Heart left ventricle (tissue), 13 donors: Measurements from ENCODE around the gene GPR183.

Experiments
- POLR2A ChIP-seq, 2 donors: fragments of 450-650 bp; IDR thresholded peaks; one replicate each; pipeline ENCODE4 v1.6.1; 2017; ENCODE audit warnings: antibody characterized with exemption in 2 of 2, mild to moderate bottlenecking in 2 of 2, moderate library complexity in 2 of 2
- TF ChIP-seq, protein P1 (sequence below), 12 donors: fragments of 200-600 bp; sonication (generic) in 4 of 12; IDR thresholded peaks; one replicate each; pipeline versions ENCODE4 v1.5.0 to v1.8.0; 2018 to 2022; ENCODE audit warnings: antibody characterized with exemption in 12 of 12, mild to moderate bottlenecking in 5 of 12
- donor health status: ischemic (EF 13 %, LVEDD 7.1; RV severe dilation, severe dysfunction).
- donor health status: DM: no; HTN: yes; CAD: no.
- donor health status: DM: no; HTN: no; CAD: no.
- donor health status: ischemic (EF 25% LVEDD 6.9; RV normal size, moderate dysfunction).
- donor health status: ischemic (EF 25% LVEDD 5.7; RV mildly dilated, moderate dysfunction).
- donor health status: ischemic (EF 35%, LVEDD 5.7; RV mildly dilated, moderate dysfunction).
- donor health status: nonischemic (EF 11% LVEDD 7.7; RV severe dilation, severe dysfunction).
- donor health status: DM: yes; HTN: yes; CAD: no.
- donor health status: PGD.
- donor health status: ischemic (EF 29% LVEDD 5.4; RV normal size, mild dysfunction).
- donor health status: nonischemic (EF 23%, LVEDD 6.1; RV moderate dilation, normal function).

DNA sequence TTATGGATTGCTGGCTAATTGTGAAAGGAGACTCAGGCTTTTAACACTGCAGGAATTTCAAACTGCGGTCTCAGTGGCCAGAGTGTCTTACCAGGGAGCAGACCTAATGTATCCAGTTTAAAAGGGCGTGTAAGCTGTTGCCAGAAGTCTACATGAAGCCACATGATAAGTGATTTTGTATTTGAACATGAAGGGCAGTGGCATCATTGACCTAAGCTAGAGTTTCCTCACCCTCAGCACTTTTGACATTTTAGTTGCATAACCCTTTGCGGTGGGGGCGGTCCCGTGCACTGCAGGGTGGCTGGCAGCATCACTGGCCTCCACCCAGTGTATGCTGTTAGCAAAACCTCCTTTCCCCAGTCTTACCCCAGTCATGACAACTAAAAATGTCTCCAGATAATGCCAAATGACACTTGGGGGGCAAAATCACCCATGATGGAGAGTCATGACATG is 25.4 kb downstream of the GPR183 start:
- TF ChIP-seq, protein P1, sequence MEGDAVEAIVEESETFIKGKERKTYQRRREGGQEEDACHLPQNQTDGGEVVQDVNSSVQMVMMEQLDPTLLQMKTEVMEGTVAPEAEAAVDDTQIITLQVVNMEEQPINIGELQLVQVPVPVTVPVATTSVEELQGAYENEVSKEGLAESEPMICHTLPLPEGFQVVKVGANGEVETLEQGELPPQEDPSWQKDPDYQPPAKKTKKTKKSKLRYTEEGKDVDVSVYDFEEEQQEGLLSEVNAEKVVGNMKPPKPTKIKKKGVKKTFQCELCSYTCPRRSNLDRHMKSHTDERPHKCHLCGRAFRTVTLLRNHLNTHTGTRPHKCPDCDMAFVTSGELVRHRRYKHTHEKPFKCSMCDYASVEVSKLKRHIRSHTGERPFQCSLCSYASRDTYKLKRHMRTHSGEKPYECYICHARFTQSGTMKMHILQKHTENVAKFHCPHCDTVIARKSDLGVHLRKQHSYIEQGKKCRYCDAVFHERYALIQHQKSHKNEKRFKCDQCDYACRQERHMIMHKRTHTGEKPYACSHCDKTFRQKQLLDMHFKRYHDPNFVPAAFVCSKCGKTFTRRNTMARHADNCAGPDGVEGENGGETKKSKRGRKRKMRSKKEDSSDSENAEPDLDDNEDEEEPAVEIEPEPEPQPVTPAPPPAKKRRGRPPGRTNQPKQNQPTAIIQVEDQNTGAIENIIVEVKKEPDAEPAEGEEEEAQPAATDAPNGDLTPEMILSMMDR (IDR thresholded peaks at IDR 0.05) = no peak
- TF ChIP-seq POLR2A (IDR thresholded peaks at IDR 0.05) = no peak
